ENCODE data around the gene RNF166. TPM values are rescaled to one million over a fixed set of nuclear protein-coding genes. Genes with fewer than 3 reads are reported as not detected.

The RNF166 gene
- total RNA-seq, 2 experiments from 2014 or later = 144 to 166 TPM

DNA sequence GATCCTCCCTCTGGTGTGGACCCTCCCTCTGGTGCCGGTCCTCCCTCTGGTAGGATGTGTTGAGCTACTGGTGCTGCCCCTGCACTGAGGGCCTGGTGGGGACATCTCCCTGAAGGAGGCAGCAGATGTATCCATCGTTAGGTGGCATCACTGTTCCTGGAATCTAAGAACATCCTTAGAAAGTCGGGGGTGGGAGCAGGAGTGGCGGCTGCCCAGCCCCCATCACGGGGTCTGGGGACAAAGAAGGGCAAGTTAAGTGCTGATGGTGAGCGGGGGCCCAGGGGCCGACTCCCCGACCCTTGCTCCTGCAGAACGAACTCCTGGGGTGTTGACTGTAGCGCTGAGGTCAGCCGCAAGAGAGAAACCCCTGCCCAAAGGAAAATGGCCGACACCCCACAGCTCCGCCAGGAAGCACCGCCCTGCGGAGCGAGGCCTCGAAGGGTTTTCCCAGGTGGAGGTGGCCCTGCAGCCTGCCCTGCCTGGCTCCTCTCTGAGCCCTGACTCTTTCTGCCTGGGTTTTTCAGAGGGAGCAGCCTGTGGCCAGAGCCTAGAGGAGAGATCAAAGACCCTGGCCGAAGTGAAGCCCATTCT lies 5.6 kb upstream of the RNF166 start:
- CTCF ChIA-PET = no interaction called here
- ATAC-seq (no peak), DNase-seq (no peak)
- Mint-ChIP-seq H3K27ac (no peak overlapping the region), H3K4me1 (ENCODE audit: low read depth) (peaks cover 15% of the 10 kb centered on the region), H3K36me3 (ENCODE audit: low read depth) (peaks cover 7% of the 10 kb centered on the region), H3K9me3 (ENCODE audit: insufficient read depth) (no peaks in the 10 kb centered on the region), H3K4me3 (no peak overlapping the region), H3K27me3 (ENCODE audit: low read depth) (no peaks in the 10 kb centered on the region)
- POLR2A ChIA-PET = no interaction called here

- POLR2A ChIA-PET = interaction anchor here (1.0 kb wide), 1 partner anchor 73 kb away, joined by 3 read pairs; no protein-coding TSS in a partner anchor
These were observed 4.3 kb upstream of the RNF166 start for GRCh38 chr16:88710556-88710955.

DNA sequence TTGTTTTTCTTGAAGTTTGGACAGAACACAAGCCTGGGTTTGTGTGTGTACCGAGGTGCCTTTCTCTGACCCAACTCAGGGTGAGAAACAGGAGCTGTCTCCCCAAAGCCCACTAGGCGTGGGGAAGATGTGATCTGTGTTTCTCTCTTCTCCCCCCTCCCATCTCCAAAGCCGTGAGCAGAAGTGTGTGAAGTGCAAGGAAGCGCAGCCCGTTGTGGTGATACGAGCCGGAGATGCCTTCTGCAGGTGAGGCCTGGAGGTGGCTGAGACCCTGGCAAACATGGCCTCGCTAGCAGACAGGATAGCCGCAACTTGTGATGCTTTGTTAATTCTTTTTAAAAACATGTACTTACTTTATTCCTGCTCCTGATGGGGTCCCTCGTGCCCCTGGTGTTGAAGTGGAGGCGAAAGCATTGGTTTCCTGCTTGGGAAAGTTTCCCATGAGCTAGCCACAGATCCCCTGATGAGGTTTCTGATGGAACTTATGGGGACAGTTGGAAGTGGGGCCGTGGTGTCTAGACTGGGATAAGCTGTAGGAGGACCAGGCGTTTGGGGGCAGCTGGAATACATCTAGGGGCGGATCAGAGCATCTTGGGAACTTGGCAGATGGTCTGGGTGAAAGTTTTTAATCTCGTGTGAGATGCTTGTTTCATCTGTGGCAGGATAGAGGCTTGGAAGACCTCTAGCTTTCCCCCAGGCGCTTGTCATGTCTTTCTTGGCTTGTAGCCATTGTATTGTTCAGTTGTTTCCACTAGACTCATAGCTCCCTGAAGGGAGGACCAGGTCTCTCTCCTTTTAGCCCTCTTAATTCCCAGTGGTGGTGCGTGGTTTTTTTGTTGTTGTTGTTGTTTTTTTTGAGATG lies 988 bp upstream of the RNF166 start:
- CTCF ChIA-PET = interaction anchor here (1.0 kb wide), 1 partner anchor 20 kb away, joined by 3 read pairs; no protein-coding TSS in a partner anchor
- peak overlapping the region; percentile 87 for H3K27ac Mint-ChIP-seq

More at GRCh38 chr16:88710556-88710955, 4.3 kb upstream of the RNF166 start:
- peaks cover 16% of the 10 kb centered on the region for H3K4me1 Mint-ChIP-seq (ENCODE audit: low read depth)
- DNase-seq (no peak), ATAC-seq (no peak)
- no peaks in the 10 kb centered on the region for H3K9me3 Mint-ChIP-seq (ENCODE audit: insufficient read depth)
- no peaks in the 10 kb centered on the region for H3K27me3 Mint-ChIP-seq (ENCODE audit: low read depth)
- CTCF ChIA-PET = interaction anchor here (1.1 kb wide), 1 partner anchor 32 kb away, joined by 3 read pairs; no protein-coding TSS in a partner anchor
- H3K27ac Mint-ChIP-seq = peak overlapping the region; percentile 72
- H3K36me3 Mint-ChIP-seq (ENCODE audit: low read depth) = peaks cover 3% of the 10 kb centered on the region
- no peak overlapping the region for H3K4me3 Mint-ChIP-seq

DNA sequence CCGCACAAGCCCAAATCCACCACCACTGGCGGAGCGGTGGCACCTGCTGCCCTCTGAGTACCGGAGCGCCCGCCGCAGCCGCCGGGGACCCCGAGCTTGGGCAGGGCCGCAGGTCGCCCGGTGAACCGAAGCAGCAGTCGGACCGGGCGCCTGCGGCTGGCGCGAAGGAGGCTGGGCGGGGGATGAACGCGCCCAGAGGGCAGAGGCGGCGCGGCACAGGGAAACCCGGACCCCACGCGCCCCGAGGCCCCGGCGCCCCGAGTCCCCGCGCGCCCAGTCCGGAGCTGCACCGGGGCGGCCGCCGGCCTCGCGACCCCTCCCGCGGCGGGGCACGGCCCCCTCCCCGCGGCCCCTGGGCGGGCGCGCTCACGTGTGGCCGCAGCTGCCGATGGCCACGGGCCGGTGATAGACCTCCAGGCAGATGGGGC lies 393 bp downstream of the RNF166 start:
- H3K27me3 Mint-ChIP-seq (ENCODE audit: low read depth) = no peaks in the 10 kb centered on the region

More for the DNA sequence above, 988 bp upstream of the RNF166 start:
- peaks cover 41% of the 10 kb centered on the region for H3K4me1 Mint-ChIP-seq (ENCODE audit: low read depth)
- H3K9me3 Mint-ChIP-seq (ENCODE audit: insufficient read depth) = no peaks in the 10 kb centered on the region
- POLR2A ChIA-PET = interaction anchor here (0.6 to 1.1 kb wide), 3 partner anchors 11 to 105 kb away, joined by 3 to 5 read pairs (median 3); partner anchors contain the start of gene APRT
- H3K4me3 Mint-ChIP-seq = peak overlapping the region; percentile 83
- no peak for ATAC-seq
- peaks cover 17% of the 10 kb centered on the region for H3K36me3 Mint-ChIP-seq (ENCODE audit: low read depth)
- H3K27me3 Mint-ChIP-seq (ENCODE audit: low read depth) = no peaks in the 10 kb centered on the region
- DNase-seq = no peak

GRCh38 chr16:88705076-88705684 lies 1.0 kb downstream of the RNF166 start:
- DNase-seq (peak; percentile 50), ATAC-seq (no peak)
- H3K4me1 Mint-ChIP-seq (ENCODE audit: low read depth) = peaks cover 48% of the 10 kb centered on the region
- peak overlapping the region; percentile 100 for H3K27ac Mint-ChIP-seq
- ChIA-PET POLR2A (interaction anchor here (0.8 to 5.9 kb wide), 5 partner anchors 15 to 135 kb away, joined by 3 to 38 read pairs (median 3); partner anchors contain the start of genes IL17C, SNAI3 and ZC3H18), CTCF (interaction anchor here (0.9 to 1.9 kb wide), 8 partner anchors 20 to 153 kb away, joined by 3 to 10 read pairs (median 3); no protein-coding TSS in a partner anchor)
- H3K9me3 Mint-ChIP-seq (ENCODE audit: insufficient read depth) = no peaks in the 10 kb centered on the region
- H3K4me3 Mint-ChIP-seq = peak overlapping the region; percentile 99
- no peaks in the 10 kb centered on the region for H3K27me3 Mint-ChIP-seq (ENCODE audit: low read depth)
- H3K36me3 Mint-ChIP-seq (ENCODE audit: low read depth) = peaks cover 34% of the 10 kb centered on the region

More for the DNA sequence above, 393 bp downstream of the RNF166 start:
- peaks cover 28% of the 10 kb centered on the region for H3K36me3 Mint-ChIP-seq (ENCODE audit: low read depth)
- peak overlapping the region; percentile 100 for H3K27ac Mint-ChIP-seq
- CTCF ChIA-PET = interaction anchor here (0.9 to 1.5 kb wide), 7 partner anchors 21 to 152 kb away, joined by 3 to 10 read pairs (median 3); no protein-coding TSS in a partner anchor
- peak overlapping the region; percentile 99 for H3K4me3 Mint-ChIP-seq
- ATAC-seq (peak; percentile 4), DNase-seq (no peak)
- peaks cover 43% of the 10 kb centered on the region for H3K4me1 Mint-ChIP-seq (ENCODE audit: low read depth)
- POLR2A ChIA-PET = interaction anchor here (1.1 to 1.3 kb wide), 2 partner anchors 25 to 135 kb away, joined by 3 to 5 read pairs; partner anchors contain the start of gene ZC3H18
- no peaks in the 10 kb centered on the region for H3K9me3 Mint-ChIP-seq (ENCODE audit: insufficient read depth)

- ChIA-PET CTCF (interaction anchor here (0.8 to 4.2 kb wide), 8 partner anchors 11 to 100 kb away, joined by 3 to 28 read pairs (median 4); partner anchors contain the start of gene CDT1), POLR2A (interaction anchor here (0.9 to 5.9 kb wide), 11 partner anchors 17 to 133 kb away, joined by 3 to 38 read pairs (median 7); partner anchors contain the start of genes CYBA, IL17C, SNAI3 and ZC3H18)
- Mint-ChIP-seq H3K27me3 (ENCODE audit: low read depth) (no peaks in the 10 kb centered on the region), H3K4me1 (ENCODE audit: low read depth) (peaks cover 60% of the 10 kb centered on the region), H3K36me3 (ENCODE audit: low read depth) (peaks cover 43% of the 10 kb centered on the region), H3K4me3 (peak overlapping the region; percentile 99), H3K9me3 (ENCODE audit: insufficient read depth) (no peaks in the 10 kb centered on the region), H3K27ac (peak overlapping the region; percentile 100)
- ATAC-seq = peak; percentile 43
- peak; percentile 93 for DNase-seq
These were observed 2.5 kb downstream of the RNF166 start for GRCh38 chr16:88703486-88704309.

- Mint-ChIP-seq H3K9me3 (ENCODE audit: insufficient read depth) (no peaks in the 10 kb centered on the region), H3K27ac (peak overlapping the region; percentile 100), H3K36me3 (ENCODE audit: low read depth) (peaks cover 53% of the 10 kb centered on the region), H3K4me3 (peak overlapping the region; percentile 99), H3K4me1 (ENCODE audit: low read depth) (peaks cover 67% of the 10 kb centered on the region), H3K27me3 (ENCODE audit: low read depth) (no peaks in the 10 kb centered on the region)
- POLR2A ChIA-PET = interaction anchor here (0.5 to 5.9 kb wide), 22 partner anchors 11 to 263 kb away, joined by 3 to 38 read pairs (median 6); partner anchors contain the start of genes APRT, CYBA, MVD and SNAI3
- CTCF ChIA-PET = interaction anchor here (0.6 to 4.2 kb wide), 11 partner anchors 10 to 513 kb away, joined by 3 to 28 read pairs (median 4); partner anchors contain the start of gene APRT
- ATAC-seq (no peak), DNase-seq (peak; percentile 44)
These were observed 3.6 kb downstream of the RNF166 start for GRCh38 chr16:88702371-88703210.

DNA sequence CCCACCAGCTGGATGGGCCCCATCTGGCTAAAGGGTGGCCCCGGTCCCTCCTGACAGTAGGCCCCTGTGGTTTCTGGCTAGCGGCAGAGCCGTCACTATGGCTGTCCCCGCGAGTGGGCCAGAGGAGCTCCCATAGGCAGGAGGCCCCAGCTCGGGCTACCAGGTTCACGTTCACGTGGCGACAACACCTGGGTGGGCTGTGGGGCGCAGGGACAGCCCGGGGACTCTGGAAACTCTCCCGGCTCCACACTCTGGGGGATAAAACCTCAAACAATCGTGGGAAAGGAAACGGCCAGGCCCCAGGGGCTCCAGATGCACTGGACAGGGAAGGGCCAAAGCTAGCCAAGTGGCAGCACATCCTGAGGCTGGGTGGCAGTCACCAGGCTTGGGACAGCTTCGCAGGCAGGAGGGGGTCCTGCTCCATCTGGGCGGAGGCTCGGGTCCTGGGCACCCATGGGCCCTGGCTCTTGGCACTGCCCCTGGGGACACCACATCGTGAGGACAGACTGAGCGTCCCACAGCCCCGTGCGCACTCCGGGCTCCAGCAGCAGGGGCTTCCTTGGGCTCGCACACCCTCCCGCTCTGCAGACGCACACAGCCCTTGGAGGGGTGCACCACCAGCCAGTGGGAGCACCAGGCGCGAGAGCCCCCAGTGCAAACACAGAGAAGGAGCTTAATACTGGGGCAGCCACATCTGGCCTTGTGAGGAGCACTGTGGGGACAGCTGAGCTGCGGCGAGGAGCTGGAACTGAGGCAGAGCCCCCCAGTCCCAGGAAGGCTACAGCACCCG lies 4.4 kb downstream of the RNF166 start:
- H3K36me3 Mint-ChIP-seq (ENCODE audit: low read depth) = peaks cover 56% of the 10 kb centered on the region
- peak overlapping the region; percentile 99 for H3K4me3 Mint-ChIP-seq
- H3K9me3 Mint-ChIP-seq (ENCODE audit: insufficient read depth) = no peaks in the 10 kb centered on the region
- POLR2A ChIA-PET = interaction anchor here (0.7 to 5.9 kb wide), 14 partner anchors 10 to 141 kb away, joined by 3 to 38 read pairs (median 6); partner anchors contain the start of genes APRT, CYBA, MVD and SNAI3
- peaks cover 62% of the 10 kb centered on the region for H3K4me1 Mint-ChIP-seq (ENCODE audit: low read depth)
- DNase-seq = peak; percentile 38
- CTCF ChIA-PET = interaction anchor here (1.1 to 4.2 kb wide), 8 partner anchors 9 to 110 kb away, joined by 3 to 28 read pairs (median 4); partner anchors contain the start of gene APRT
- no peak for ATAC-seq
- H3K27me3 Mint-ChIP-seq (ENCODE audit: low read depth) = no peaks in the 10 kb centered on the region
- H3K27ac Mint-ChIP-seq = peak overlapping the region; percentile 100
